HG03135 (cell line): ENCODE data around the gene NME4.

Experiments
- ATAC-seq: cut with Tn5 transposase; IDR thresholded peaks from one replicate; pipeline ENCODE4 v1.9.1; 2021; ENCODE audit warnings: mild to moderate bottlenecking, moderate library complexity; ENCODE audit not compliant: unreplicated experiment

NME4 gene

GRCh38 chr16:363110-363765, 33.8 kb upstream of the NME4 start:
- ATAC-seq, result no peak

GRCh38 chr16:363766-364490, 33.1 kb upstream of the NME4 start:
- ATAC-seq, result no peak

- no peak for ATAC-seq
Measured at GRCh38 chr16:364595-365491, 32.2 kb upstream of the NME4 start.

- no peak for ATAC-seq
Measured at GRCh38 chr16:366476-366875, 30.5 kb upstream of the NME4 start.

- no peak for ATAC-seq
Measured at GRCh38 chr16:367333-367903, 29.6 kb upstream of the NME4 start.

- no peak for ATAC-seq
Measured at GRCh38 chr16:368388-369158, 28.4 kb upstream of the NME4 start.

GRCh38 chr16:369275-369865, 27.6 kb upstream of the NME4 start:
- ATAC-seq, result no peak

GRCh38 chr16:369866-370436, 27.0 kb upstream of the NME4 start:
- no peak for ATAC-seq

- peak; percentile 76 for ATAC-seq
Measured at GRCh38 chr16:370443-370842, 26.6 kb upstream of the NME4 start, which contains the start of gene MRPL28. MRPL28 (minus strand) TSS chr16:370538; CDS start chr16:370218, 320 bp downstream.

GRCh38 chr16:370979-371514, 26.0 kb upstream of the NME4 start:
- no peak for ATAC-seq

GRCh38 chr16:371515-372301, 25.3 kb upstream of the NME4 start:
- no peak for ATAC-seq

- ATAC-seq, result no peak
Measured at GRCh38 chr16:372302-372983, 24.6 kb upstream of the NME4 start.

GRCh38 chr16:373020-373598, 23.9 kb upstream of the NME4 start:
- no peak for ATAC-seq

- no peak for ATAC-seq
Measured at GRCh38 chr16:373848-374615, 23.0 kb upstream of the NME4 start.

- no peak for ATAC-seq
Measured at GRCh38 chr16:374616-374926, 22.4 kb upstream of the NME4 start.

GRCh38 chr16:375212-375611, 21.8 kb upstream of the NME4 start:
- no peak for ATAC-seq
